Thyroid gland (tissue), 4 donors: ENCODE measurements around the gene CCDC90B. TPM values are rescaled to one million over a fixed set of nuclear protein-coding genes. Genes with fewer than 3 reads are reported as not detected.

Experiments
- DNase-seq, 2 donors: peaks; one replicate each; pipeline ENCODE4 v3.0.0-alpha.2; 2019
- H3K27ac ChIP-seq, 3 donors: fragments of 200-600 bp; sonication (generic); 1 replicate in 2 of 3; 2 replicates in 1 of 3; pipeline ENCODE4 v1.5.1; 2016 to 2019; ENCODE audit warnings: mild to moderate bottlenecking in 1 of 3, moderate library complexity in 1 of 3
- H3K27me3 ChIP-seq: fragments of 200-600 bp; sonication (generic); one replicate; pipeline ENCODE4 v1.5.1; 2019
- H3K36me3 ChIP-seq, 2 donors: fragments of 200-600 bp; sonication (generic); one replicate each; pipeline ENCODE4 v1.5.1; 2016 to 2019
- H3K4me1 ChIP-seq, 2 donors: fragments of 200-600 bp; sonication (generic); one replicate each; pipeline ENCODE4 v1.5.1; 2017 to 2019
- H3K4me3 ChIP-seq, 3 donors: fragments of 200-600 bp; sonication (generic); replicated peaks in 1 of 3; 1 replicate in 2 of 3; 2 replicates in 1 of 3; pipeline ENCODE4 v1.5.1; 2016; ENCODE audit warnings: mild to moderate bottlenecking in 1 of 3
- H3K9me3 ChIP-seq: fragments of 200-600 bp; sonication (generic); one replicate; pipeline ENCODE4 v1.5.1; 2017
- POLR2A ChIP-seq, 2 donors: fragments of 450-650 bp; IDR thresholded peaks; one replicate each; pipeline ENCODE4 v1.6.1; 2017; ENCODE audit warnings: antibody characterized with exemption in 2 of 2, mild to moderate bottlenecking in 2 of 2, moderate library complexity in 1 of 2
- WGBS, 2 donors: methylation state at CpG; one replicate each; pipeline ENCODE4 v1.1.5; 2017; 5-methylcytosine and 5-hydroxymethylcytosine counted together
- intact Hi-C: fragments of 100-400 bp; cut with DNase I; formaldehyde crosslinking; loops from one replicate; pipeline ENCODE4 v1.15.1; 2023
- total RNA-seq, 4 donors: library from RNA; depleted of rRNA; stranded (reverse); fragments of >200 nt; gene quantifications; one replicate each; pipeline ENCODE4 v1.2.3, GENCODE V29; 2016
- TF ChIP-seq, protein P1 (sequence below), 6 experiments: fragments of 200-600 bp in 3 of 6; fragments of 450-650 bp in 3 of 6; sonication (generic) in 3 of 6; IDR thresholded peaks; one replicate each; pipeline ENCODE4 v1.5.1; 2016 to 2019; ENCODE audit warnings: antibody characterized with exemption in 6 of 6, mild to moderate bottlenecking in 2 of 6, inconsistent platforms in 1 of 6, moderate library complexity in 1 of 6

CCDC90B gene
- total RNA-seq, 4 donors from 2014 or later, result 47.4 to 54.8 (median 51.5) TPM

DNA sequence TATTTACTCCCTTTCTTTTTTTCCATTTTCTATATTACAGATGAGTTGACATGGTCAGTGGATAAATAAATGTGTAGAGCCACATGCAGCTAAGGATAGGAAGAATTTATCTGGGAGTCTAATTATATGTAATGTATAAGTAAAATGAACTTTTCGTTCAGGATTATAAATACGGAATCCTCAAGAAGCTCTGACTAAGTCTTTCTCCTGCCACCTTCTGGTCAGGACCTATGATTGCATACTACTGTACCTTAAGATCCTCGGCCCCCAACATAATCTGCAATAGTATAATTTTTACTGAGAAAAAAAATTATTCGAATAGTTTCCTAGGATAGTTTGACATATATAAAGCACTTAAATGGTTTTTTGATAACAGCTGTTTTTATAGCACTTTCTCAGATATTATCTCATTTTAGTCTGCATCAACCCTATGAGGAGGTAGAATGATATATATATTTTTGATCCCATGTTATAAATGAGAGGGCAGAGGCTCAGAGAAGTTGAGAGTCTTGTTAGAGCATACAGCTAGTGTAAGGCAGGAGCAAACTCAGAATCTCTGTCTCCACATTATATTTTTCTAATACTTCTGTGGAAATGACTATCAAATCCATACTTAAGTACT is 36.1 kb downstream of the CCDC90B start:
- no peak overlapping the region for H3K27ac ChIP-seq
- no peaks in the 10 kb centered on the region for H3K36me3 ChIP-seq
- no peaks in the 10 kb centered on the region for H3K4me1 ChIP-seq
- H3K27me3 ChIP-seq, result no peaks in the 10 kb centered on the region
- intact Hi-C loops, result loop anchor here (5.0 to 10.0 kb wide), 2 partner anchors 343 to 565 kb away; no protein-coding TSS in a partner anchor
- H3K4me3 ChIP-seq, result no peak overlapping the region
- 11 to 17% methylated on average over 4 of the region's 4 CpGs for WGBS, 2 donors
- H3K9me3 ChIP-seq, result no peaks in the 10 kb centered on the region
- no peak for DNase-seq
- no peak for TF ChIP-seq POLR2A (IDR thresholded peaks at IDR 0.05)
- TF ChIP-seq, protein P1, sequence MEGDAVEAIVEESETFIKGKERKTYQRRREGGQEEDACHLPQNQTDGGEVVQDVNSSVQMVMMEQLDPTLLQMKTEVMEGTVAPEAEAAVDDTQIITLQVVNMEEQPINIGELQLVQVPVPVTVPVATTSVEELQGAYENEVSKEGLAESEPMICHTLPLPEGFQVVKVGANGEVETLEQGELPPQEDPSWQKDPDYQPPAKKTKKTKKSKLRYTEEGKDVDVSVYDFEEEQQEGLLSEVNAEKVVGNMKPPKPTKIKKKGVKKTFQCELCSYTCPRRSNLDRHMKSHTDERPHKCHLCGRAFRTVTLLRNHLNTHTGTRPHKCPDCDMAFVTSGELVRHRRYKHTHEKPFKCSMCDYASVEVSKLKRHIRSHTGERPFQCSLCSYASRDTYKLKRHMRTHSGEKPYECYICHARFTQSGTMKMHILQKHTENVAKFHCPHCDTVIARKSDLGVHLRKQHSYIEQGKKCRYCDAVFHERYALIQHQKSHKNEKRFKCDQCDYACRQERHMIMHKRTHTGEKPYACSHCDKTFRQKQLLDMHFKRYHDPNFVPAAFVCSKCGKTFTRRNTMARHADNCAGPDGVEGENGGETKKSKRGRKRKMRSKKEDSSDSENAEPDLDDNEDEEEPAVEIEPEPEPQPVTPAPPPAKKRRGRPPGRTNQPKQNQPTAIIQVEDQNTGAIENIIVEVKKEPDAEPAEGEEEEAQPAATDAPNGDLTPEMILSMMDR (IDR thresholded peaks at IDR 0.05), result peak in 4 of 6 experiments; percentile 36 to 78 (median 58)

DNA sequence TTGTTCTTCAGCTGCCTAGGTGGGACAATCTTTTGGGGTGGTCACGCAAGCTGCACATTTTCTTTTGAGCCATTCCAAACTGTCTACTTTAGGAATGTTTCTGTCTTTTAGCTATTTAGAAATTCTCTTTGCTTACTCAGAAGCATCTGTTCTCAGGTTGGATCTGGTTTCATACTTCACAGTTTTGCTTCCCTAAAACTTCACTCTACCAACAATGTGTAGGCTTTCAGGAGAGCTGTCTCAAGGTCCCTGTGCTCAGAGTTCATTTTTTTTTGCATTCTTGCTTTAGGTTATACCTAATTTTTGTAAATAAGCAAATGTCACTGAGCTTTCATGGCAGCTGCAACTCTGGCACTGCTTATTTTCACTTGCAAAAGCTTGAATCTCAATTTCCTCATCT is 36.7 kb downstream of the CCDC90B start:
- TF ChIP-seq POLR2A (IDR thresholded peaks at IDR 0.05), result no peak
- TF ChIP-seq, protein P1 (IDR thresholded peaks at IDR 0.05), result no peak
- Histone ChIP-seq H3K4me1 (no peaks in the 10 kb centered on the region), H3K9me3 (no peaks in the 10 kb centered on the region), H3K27ac (no peak overlapping the region), H3K4me3 (no peak overlapping the region), H3K36me3 (no peaks in the 10 kb centered on the region), H3K27me3 (no peaks in the 10 kb centered on the region)
- intact Hi-C loops, result loop anchor here (10.0 kb wide), 1 partner anchor 565 kb away; no protein-coding TSS in a partner anchor
- 100% methylated on average over 1 of the region's 1 CpG for WGBS, 2 donors
- no peak for DNase-seq

DNA sequence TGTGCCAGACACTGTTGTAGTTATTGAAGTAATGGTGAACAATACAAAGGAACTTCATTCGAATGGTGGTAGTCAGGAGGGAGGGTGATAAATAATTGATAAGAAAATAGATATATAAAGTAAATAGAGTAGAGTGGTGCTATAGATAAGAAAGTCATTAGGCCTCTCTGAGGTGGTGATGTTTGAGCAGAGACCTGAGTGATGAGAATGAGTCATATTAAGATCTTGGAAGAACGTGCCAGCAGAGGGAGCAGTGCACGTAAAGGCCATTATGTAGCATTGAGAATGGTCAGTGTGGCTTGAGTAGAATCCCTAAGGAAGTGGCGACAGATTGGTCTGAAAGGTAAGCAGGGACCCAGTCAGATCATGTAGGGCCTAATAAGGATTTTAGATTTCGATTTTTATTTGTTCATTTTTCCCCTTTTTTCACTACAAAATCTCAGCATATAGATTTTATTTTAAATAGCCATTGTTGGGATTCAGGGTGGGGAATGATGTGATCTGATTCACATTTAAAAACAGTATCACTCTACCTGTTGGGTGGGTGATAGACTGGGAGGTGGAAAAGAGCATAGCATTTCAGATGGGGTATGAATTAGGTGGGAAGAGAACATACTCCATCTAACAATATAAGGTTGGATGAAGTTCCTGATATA is 44.7 kb downstream of the CCDC90B start:
- intact Hi-C loops, result loop anchor here (10.0 kb wide), 1 partner anchor 573 kb away; no protein-coding TSS in a partner anchor

DNA sequence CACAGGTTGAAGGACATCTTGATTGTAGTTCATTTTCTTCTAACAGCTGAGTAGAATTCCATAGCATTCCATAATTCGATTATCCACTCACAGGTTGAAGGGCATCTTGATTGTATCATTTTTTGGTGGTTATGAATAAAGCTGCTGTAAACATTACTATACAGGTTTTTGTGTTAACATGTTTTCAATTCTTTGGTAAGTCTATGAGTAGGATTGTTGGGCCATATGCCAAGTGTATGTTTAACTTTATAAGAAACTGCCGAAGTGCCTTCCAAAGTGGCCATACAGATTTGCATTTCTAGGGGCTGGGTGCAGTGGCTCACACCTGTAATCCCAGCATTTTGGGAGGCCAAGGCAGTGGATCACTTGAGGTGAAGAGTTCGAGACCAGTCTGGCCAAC is 48.1 kb downstream of the CCDC90B start:
- no peaks in the 10 kb centered on the region for H3K4me1 ChIP-seq
- H3K9me3 ChIP-seq, result no peaks in the 10 kb centered on the region
- 72 to 76% methylated on average over 3 of the region's 3 CpGs for WGBS, 2 donors
- no peaks in the 10 kb centered on the region for H3K27me3 ChIP-seq
- DNase-seq, result no peak
- H3K27ac ChIP-seq, result no peak overlapping the region
- H3K36me3 ChIP-seq, result no peaks in the 10 kb centered on the region
- TF ChIP-seq, protein P1 (IDR thresholded peaks at IDR 0.05), result no peak
- no peak for TF ChIP-seq POLR2A (IDR thresholded peaks at IDR 0.05)
- intact Hi-C loops, result no loop called here
- no peak overlapping the region for H3K4me3 ChIP-seq

More for the DNA sequence above, 44.7 kb downstream of the CCDC90B start:
- H3K27me3 ChIP-seq, result no peaks in the 10 kb centered on the region
- no peak overlapping the region for H3K27ac ChIP-seq
- no peaks in the 10 kb centered on the region for H3K36me3 ChIP-seq
- H3K4me3 ChIP-seq, result no peak overlapping the region
- no peaks in the 10 kb centered on the region for H3K9me3 ChIP-seq
- WGBS, 2 donors, result 19 to 21% methylated on average over 5 of the region's 5 CpGs
- TF ChIP-seq POLR2A (IDR thresholded peaks at IDR 0.05), result no peak
- TF ChIP-seq, protein P1 (IDR thresholded peaks at IDR 0.05), result peak in 5 of 6 experiments; percentile 13 to 68 (median 51)
- peak; percentile 67 to 72 for DNase-seq
- no peaks in the 10 kb centered on the region for H3K4me1 ChIP-seq

DNA sequence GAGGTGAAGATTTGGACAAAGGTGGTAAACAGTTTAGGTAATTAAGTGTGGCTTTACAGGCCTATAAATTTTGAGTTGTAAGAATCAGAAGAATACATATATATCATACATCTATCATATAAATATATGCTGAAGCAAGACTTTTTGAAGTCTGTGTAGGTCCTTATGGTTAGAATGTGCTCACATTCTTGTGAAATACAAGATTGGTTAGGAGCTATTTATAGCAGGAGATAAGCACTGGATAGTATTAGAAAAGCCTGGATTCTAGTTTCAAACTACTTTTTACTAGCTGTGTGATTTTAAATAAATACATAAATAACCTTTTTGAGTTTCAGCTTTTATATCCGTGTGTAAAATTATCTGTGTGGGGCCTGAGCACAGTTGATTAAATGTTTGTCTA is 50.3 kb downstream of the CCDC90B start:
- H3K4me1 ChIP-seq, result no peaks in the 10 kb centered on the region
- no peaks in the 10 kb centered on the region for H3K9me3 ChIP-seq
- no peak for DNase-seq
- 74 to 80% methylated on average over 1 of the region's 1 CpG for WGBS, 2 donors
- H3K36me3 ChIP-seq, result no peaks in the 10 kb centered on the region
- no peak overlapping the region for H3K27ac ChIP-seq
- H3K27me3 ChIP-seq, result no peaks in the 10 kb centered on the region
- no peak overlapping the region for H3K4me3 ChIP-seq
- TF ChIP-seq, protein P1 (IDR thresholded peaks at IDR 0.05), result no peak
- intact Hi-C loops, result no loop called here
